D721Med (cell line): Measurements from ENCODE around the gene MR1.

ENCODE experiments used
- DNase-seq: peaks from one replicate; pipeline ENCODE4 v3.0.0; 2011; ENCODE audit warnings: low spot score; ENCODE audit not compliant: insufficient read length
- FAIRE-seq: peaks from 2 replicates; lab custom pipeline; 2011; peaks lifted over from hg19 to GRCh38; lab: Jason Lieb, UNC
- TF ChIP-seq, protein P1 (sequence below): IDR thresholded peaks from 2 replicates; pipeline ENCODE4 v1.5.1; 2012; ENCODE audit warnings: mild to moderate bottlenecking, control low read depth; ENCODE audit not compliant: insufficient read depth; ENCODE audit errors: missing control alignments

Gene MR1

DNA sequence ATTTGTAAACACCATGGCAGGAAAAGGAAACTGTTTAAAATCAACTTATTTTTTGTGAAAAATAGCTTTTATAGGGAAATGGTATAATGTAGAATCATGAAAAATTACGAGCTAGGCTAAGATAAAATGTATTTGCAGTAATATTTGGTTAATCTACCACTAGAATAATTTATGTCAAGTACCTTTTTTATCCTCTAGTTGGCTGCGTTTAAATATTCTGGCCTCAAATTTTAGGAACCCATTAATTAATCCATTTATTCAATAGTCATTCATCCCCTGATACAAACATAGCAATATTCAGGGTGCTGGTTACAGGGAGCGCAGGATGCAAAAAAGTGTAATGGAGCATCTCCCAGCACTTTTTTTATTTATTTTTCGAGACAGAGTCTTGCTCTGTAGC lies 46.1 kb downstream of the MR1 start:
- FAIRE-seq (peak; percentile 61), DNase-seq (no peak)
- TF ChIP-seq, protein P1, sequence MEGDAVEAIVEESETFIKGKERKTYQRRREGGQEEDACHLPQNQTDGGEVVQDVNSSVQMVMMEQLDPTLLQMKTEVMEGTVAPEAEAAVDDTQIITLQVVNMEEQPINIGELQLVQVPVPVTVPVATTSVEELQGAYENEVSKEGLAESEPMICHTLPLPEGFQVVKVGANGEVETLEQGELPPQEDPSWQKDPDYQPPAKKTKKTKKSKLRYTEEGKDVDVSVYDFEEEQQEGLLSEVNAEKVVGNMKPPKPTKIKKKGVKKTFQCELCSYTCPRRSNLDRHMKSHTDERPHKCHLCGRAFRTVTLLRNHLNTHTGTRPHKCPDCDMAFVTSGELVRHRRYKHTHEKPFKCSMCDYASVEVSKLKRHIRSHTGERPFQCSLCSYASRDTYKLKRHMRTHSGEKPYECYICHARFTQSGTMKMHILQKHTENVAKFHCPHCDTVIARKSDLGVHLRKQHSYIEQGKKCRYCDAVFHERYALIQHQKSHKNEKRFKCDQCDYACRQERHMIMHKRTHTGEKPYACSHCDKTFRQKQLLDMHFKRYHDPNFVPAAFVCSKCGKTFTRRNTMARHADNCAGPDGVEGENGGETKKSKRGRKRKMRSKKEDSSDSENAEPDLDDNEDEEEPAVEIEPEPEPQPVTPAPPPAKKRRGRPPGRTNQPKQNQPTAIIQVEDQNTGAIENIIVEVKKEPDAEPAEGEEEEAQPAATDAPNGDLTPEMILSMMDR = no peak

DNA sequence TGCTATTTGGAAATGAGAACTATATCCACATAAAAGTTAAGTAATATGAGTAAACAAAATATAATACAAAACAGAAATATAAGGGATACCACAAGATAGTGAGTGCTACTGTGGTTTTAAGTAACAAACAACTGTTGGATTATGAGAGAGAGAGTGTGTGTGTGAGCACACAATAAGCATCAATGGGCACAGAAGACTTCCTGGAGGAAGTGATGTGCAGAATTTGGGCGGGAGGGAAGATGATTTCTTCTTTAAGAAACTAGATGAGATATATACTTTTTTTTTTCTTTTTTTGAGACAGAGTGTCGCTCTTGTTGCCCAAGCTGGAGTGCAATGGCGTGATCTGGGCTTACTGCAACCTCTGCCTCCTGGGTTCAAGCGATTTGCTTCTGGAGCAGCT lies 46.8 kb downstream of the MR1 start:
- FAIRE-seq (no peak), DNase-seq (no peak)
- TF ChIP-seq, protein P1 = no peak

DNA sequence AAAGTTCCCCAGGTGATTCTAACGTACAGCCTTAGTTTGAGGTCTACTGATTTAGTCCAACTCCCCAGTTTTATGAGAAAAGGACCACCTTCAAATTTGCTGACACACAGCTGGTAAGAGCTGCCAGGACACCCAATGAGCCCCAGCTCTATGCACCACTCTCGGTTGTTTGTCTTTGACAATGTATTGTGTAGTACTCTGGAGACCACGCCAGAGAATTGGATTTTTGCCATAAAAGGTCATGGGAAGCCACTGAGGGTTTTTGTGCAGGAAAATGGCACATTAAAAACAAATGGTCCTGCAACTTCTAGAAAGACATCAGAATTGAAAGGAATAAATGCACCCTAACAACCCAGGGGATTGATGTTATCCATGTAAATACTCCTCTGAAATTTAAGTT lies 47.6 kb downstream of the MR1 start:
- TF ChIP-seq, protein P1 = no peak
- DNase-seq (no peak), FAIRE-seq (no peak)

DNA sequence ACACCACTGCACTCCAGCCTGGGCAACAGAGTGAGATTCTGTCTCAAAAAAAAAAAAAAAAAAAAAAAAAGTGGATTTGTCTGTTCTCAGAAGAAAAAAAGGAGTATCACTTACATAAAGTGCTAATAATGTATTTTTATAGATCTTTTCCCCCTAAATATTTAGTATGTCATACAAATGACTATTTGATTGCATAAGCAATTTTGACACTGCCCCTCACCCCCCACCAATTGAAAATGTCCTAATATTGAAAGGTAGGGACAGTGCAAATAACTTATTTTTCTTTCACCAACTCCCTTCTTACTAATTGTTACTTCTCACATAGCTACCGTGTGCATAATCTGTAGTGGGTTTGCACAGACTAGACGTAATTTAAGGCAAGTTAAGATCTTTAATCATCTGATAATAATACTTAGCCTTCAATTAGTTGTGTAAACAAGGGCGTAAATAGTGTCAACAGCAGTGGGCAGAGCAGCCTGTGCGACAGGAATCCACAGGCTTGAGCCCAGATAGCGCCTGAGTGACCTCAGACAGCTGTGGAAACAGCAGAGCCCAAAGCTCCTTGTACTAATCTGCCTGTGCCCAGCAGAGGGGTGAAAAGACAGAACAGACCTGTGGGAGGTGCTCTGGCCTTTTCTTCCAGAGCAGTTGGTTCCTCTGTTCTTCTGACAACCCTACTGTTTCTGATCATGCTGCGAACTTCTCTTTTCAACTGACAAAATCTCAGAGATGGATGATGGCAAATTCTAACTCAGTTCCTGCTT lies 50.2 kb downstream of the MR1 start:
- TF ChIP-seq, protein P1 = peak; percentile 63
- FAIRE-seq (peak; percentile 66), DNase-seq (peak; percentile 49)

DNA sequence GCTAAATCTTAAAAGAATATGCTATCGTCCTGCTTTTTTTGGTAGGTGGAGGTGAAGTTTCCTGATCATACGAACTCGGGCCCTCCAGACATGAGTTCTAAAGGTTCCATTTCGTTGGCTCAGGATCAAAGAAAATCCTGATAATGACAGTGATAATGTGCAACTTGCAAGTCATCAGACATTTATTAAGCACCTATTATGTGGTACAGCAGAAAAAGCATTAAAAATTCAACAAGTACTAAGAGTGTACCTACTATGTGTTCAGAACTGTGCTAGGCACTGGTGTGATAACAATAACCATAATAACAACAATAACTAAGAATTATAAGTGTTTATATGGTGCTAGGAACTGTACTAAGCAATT lies 50.8 kb downstream of the MR1 start:
- TF ChIP-seq, protein P1 = no peak
- no peak for FAIRE-seq
- no peak for DNase-seq

DNA sequence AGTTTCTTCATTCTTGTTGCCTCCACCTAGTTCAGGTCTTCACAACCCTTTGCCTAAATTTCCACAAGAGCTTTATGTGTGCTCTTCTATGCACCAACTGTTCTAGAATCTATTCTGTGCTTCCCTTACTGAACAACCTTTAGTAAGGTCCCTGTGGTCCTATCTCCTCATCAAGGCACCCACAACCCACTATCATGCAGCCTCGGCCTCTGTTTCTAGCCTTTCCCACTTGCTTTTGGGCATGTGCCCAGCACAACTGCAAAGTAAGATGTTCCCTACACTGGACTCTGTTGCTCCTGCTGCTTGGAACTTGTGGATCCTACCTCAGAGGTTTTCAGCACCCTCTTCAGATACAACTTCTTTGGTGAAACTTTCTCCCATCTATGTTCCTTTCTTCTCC lies 52.3 kb downstream of the MR1 start:
- DNase-seq = no peak
- TF ChIP-seq, protein P1 = no peak
- FAIRE-seq = no peak

DNA sequence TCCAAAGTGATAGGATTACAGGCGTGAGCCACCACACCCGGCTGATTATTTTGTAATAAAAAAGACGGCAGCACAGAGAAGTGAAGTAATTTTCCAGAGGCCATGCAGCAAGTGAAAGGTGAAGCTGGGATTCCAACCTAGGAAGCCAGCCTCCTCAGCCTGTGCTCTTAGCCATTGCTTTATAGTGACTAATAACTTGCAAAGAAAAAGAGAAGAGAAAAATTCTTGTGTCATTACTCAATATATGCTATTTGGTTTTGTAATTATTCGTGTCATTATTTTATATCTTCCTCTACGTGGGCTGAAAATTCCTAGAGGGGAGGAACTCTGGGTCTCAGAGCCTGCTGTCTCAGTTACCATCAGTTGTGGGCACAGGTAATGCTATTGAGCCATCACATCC lies 53.1 kb downstream of the MR1 start:
- FAIRE-seq = no peak
- DNase-seq = no peak

More for the DNA sequence above, 53.1 kb downstream of the MR1 start:
- TF ChIP-seq, protein P1 = no peak
